Epithelial cell of esophagus (primary cell): ENCODE measurements around the gene C1orf210.

Experiments used
- DNase-seq: peaks from one replicate; pipeline ENCODE4 v3.0.0; 2010; ENCODE audit warnings: low read depth
- H3K4me3 ChIP-seq: 2 replicates; pipeline ENCODE4 v1.5.1; 2011; ENCODE audit warnings: mild to moderate bottlenecking, low read length, control low read depth
- CTCF ChIP-seq: IDR thresholded peaks from 2 replicates; pipeline ENCODE4 v1.5.1; 2011; ENCODE audit warnings: low read depth, mild to moderate bottlenecking, low read length, control low read depth, inconsistent platforms; ENCODE audit not compliant: insufficient read depth; ENCODE audit errors: missing control alignments

C1orf210 gene

GRCh38 chr1:43274804-43275180 lies 10.6 kb downstream of the C1orf210 start:
- TF ChIP-seq CTCF: no peak

GRCh38 chr1:43274125-43274803 lies 11.1 kb downstream of the C1orf210 start:
- H3K4me3 ChIP-seq: no peak overlapping the region
- TF ChIP-seq CTCF: no peak
- DNase-seq: peak; percentile 79

More at GRCh38 chr1:43274804-43275180, 10.6 kb downstream of the C1orf210 start:
- no peak for DNase-seq
- no peak overlapping the region for H3K4me3 ChIP-seq

GRCh38 chr1:43273708-43274107 lies 11.7 kb downstream of the C1orf210 start:
- DNase-seq: no peak
- no peak for TF ChIP-seq CTCF
- no peak overlapping the region for H3K4me3 ChIP-seq

GRCh38 chr1:43272576-43273571 lies 12.5 kb downstream of the C1orf210 start:
- no peak for TF ChIP-seq CTCF
- DNase-seq: no peak
- no peak overlapping the region for H3K4me3 ChIP-seq

GRCh38 chr1:43272161-43272560 lies 13.2 kb downstream of the C1orf210 start:
- no peak for DNase-seq
- TF ChIP-seq CTCF: no peak
- H3K4me3 ChIP-seq: no peak overlapping the region

GRCh38 chr1:43271186-43272118 lies 13.9 kb downstream of the C1orf210 start:
- peak overlapping the region; percentile 25 for H3K4me3 ChIP-seq
- no peak for TF ChIP-seq CTCF
- DNase-seq: no peak
